Ascending aorta (tissue), 2 donors: ENCODE measurements around the gene ITSN1. TPM values are rescaled to one million over a fixed set of nuclear protein-coding genes. Genes with fewer than 3 reads are reported as not detected.

Source experiments
- DNase-seq, 2 donors: peaks; one replicate each; pipeline ENCODE4 v3.0.0-alpha.2; 2019; ENCODE audit warnings: low spot score in 2 of 2
- H3K27ac ChIP-seq, 2 donors: fragments of 200-600 bp; sonication (generic); one replicate each; pipeline ENCODE4 v1.5.1; 2016 to 2017; ENCODE audit warnings: mild to moderate bottlenecking in 1 of 2
- H3K27me3 ChIP-seq: fragments of 200-600 bp; sonication (generic); one replicate; pipeline ENCODE4 v1.5.1; 2017
- H3K36me3 ChIP-seq, 2 donors: fragments of 200-600 bp; sonication (generic); one replicate each; pipeline ENCODE4 v1.5.1; 2016
- H3K4me1 ChIP-seq, 2 donors: fragments of 200-600 bp; sonication (generic); one replicate each; pipeline ENCODE4 v1.5.1; 2016 to 2017; ENCODE audit warnings: mild to moderate bottlenecking in 1 of 2
- H3K4me3 ChIP-seq, 2 donors: fragments of 200-600 bp; sonication (generic); one replicate each; pipeline ENCODE4 v1.5.1; 2016 to 2017; ENCODE audit warnings: mild to moderate bottlenecking in 1 of 2
- H3K9me3 ChIP-seq, 2 donors: fragments of 200-600 bp; sonication (generic); one replicate each; pipeline ENCODE4 v1.5.1; 2016
- CTCF ChIP-seq, 3 experiments: fragments of 200-600 bp in 2 of 3; fragments of 450-650 bp in 1 of 3; sonication (generic) in 2 of 3; IDR thresholded peaks; one replicate each; pipeline ENCODE4 v1.5.1; 2016 to 2019; ENCODE audit warnings: antibody characterized with exemption in 3 of 3, mild to moderate bottlenecking in 1 of 3, moderate library complexity in 1 of 3
- intact Hi-C: fragments of 100-400 bp; cut with DNase I; formaldehyde crosslinking; loops from one replicate; pipeline ENCODE4 v1.15.1; 2023
- total RNA-seq: library from RNA; depleted of rRNA; stranded (reverse); fragments of >200 nt; gene quantifications from one replicate; pipeline ENCODE4 v1.1.0, GENCODE V29; 2016

The ITSN1 gene
- total RNA-seq, 1 donor from 2014 or later, result 95.0 TPM

- intact Hi-C loops, result loop anchor here (5.0 kb wide), 2 partner anchors 39 to 121 kb away; partner anchors contain the start of genes CRYZL1 and ITSN1
- DNase-seq, result no peak
- Histone ChIP-seq H3K27me3 (no peaks in the 10 kb centered on the region), H3K27ac (no peak overlapping the region), H3K36me3 (peaks cover 18 to 20% of the 10 kb centered on the region in 2 donors), H3K9me3 (no peaks in the 10 kb centered on the region), H3K4me1 (peaks cover 4 to 15% of the 10 kb centered on the region in 2 donors), H3K4me3 (no peak overlapping the region)
- TF ChIP-seq CTCF (IDR thresholded peaks at IDR 0.05), result no peak
Observed at GRCh38 chr21:33763582-33763899, 121.2 kb downstream of the ITSN1 start.

GRCh38 chr21:33767236-33767635 is 124.9 kb downstream of the ITSN1 start:
- Histone ChIP-seq H3K4me3 (no peak overlapping the region), H3K27ac (no peak overlapping the region), H3K9me3 (no peaks in the 10 kb centered on the region), H3K4me1 (peaks cover 3 to 4% of the 10 kb centered on the region in 2 donors), H3K27me3 (no peaks in the 10 kb centered on the region), H3K36me3 (peaks cover 26 to 49% of the 10 kb centered on the region in 2 donors)
- no peak for TF ChIP-seq CTCF (IDR thresholded peaks at IDR 0.05)
- intact Hi-C loops, result no loop called here
- no peak for DNase-seq

- Histone ChIP-seq H3K27ac (no peak overlapping the region), H3K4me3 (no peak overlapping the region), H3K27me3 (no peaks in the 10 kb centered on the region), H3K36me3 (peaks cover 27 to 56% of the 10 kb centered on the region in 2 donors), H3K4me1 (no peaks in the 10 kb centered on the region), H3K9me3 (no peaks in the 10 kb centered on the region)
- TF ChIP-seq CTCF (IDR thresholded peaks at IDR 0.05), result no peak
- intact Hi-C loops, result no loop called here
- no peak for DNase-seq
Observed at GRCh38 chr21:33767960-33768359, 125.7 kb downstream of the ITSN1 start.

- TF ChIP-seq CTCF (IDR thresholded peaks at IDR 0.05), result no peak
- DNase-seq, result no peak
- intact Hi-C loops, result no loop called here
- H3K27me3 ChIP-seq, result no peaks in the 10 kb centered on the region
- no peak overlapping the region for H3K27ac ChIP-seq
- H3K9me3 ChIP-seq, result no peaks in the 10 kb centered on the region
- H3K4me3 ChIP-seq, result no peak overlapping the region
- no peaks in the 10 kb centered on the region for H3K4me1 ChIP-seq
- peaks cover 27 to 59% of the 10 kb centered on the region in 2 donors for H3K36me3 ChIP-seq
Observed at GRCh38 chr21:33769057-33769456, 126.8 kb downstream of the ITSN1 start.

GRCh38 chr21:33770542-33770941 is 128.2 kb downstream of the ITSN1 start:
- H3K9me3 ChIP-seq, result no peaks in the 10 kb centered on the region
- H3K36me3 ChIP-seq, result peaks cover 27 to 66% of the 10 kb centered on the region in 2 donors
- H3K27ac ChIP-seq, result no peak overlapping the region
- DNase-seq, result no peak
- intact Hi-C loops, result no loop called here
- TF ChIP-seq CTCF (IDR thresholded peaks at IDR 0.05), result no peak
- no peaks in the 10 kb centered on the region for H3K27me3 ChIP-seq
- no peak overlapping the region for H3K4me3 ChIP-seq
- no peaks in the 10 kb centered on the region for H3K4me1 ChIP-seq

- no peaks in the 10 kb centered on the region for H3K4me1 ChIP-seq
- TF ChIP-seq CTCF (IDR thresholded peaks at IDR 0.05), result no peak
- no peak overlapping the region for H3K27ac ChIP-seq
- H3K27me3 ChIP-seq, result no peaks in the 10 kb centered on the region
- no peak for DNase-seq
- intact Hi-C loops, result no loop called here
- H3K36me3 ChIP-seq, result peaks cover 15 to 62% of the 10 kb centered on the region in 2 donors
- H3K9me3 ChIP-seq, result no peaks in the 10 kb centered on the region
- no peak overlapping the region for H3K4me3 ChIP-seq
Observed at GRCh38 chr21:33771976-33772375, 129.7 kb downstream of the ITSN1 start.
